Caki2 (cell line): Measurements from ENCODE around the gene IFT20. TPM values are rescaled to one million over a fixed set of nuclear protein-coding genes. Genes with fewer than 3 reads are reported as not detected.
A peak's percentile ranks its signal among the peaks of the same experiment; 100 is the strongest.

Experiments
- DNase-seq: peaks from one replicate; pipeline ENCODE4 v3.0.0-alpha.2; 2015; ENCODE audit warnings: low read depth
- in situ Hi-C: cut with HindIII; loops from 2 replicates; pipeline ENCODE4 v1.10.0; 2016; ENCODE audit warnings: low sequenced_read_pairs, low pct_unique_long_range_greater_than_20kb, mixed read lengths
- total RNA-seq: library from RNA; depleted of rRNA; stranded (reverse); fragments of >200 nt; shearing (Covaris generic); gene quantifications from 2 replicates; pipeline ENCODE4 v1.2.3, GENCODE V29; 2014; ENCODE audit warnings: low replicate concordance; rRNA removed

Gene IFT20
- 35.8 and 39.6 TPM in 2 replicates for total RNA-seq

DNA sequence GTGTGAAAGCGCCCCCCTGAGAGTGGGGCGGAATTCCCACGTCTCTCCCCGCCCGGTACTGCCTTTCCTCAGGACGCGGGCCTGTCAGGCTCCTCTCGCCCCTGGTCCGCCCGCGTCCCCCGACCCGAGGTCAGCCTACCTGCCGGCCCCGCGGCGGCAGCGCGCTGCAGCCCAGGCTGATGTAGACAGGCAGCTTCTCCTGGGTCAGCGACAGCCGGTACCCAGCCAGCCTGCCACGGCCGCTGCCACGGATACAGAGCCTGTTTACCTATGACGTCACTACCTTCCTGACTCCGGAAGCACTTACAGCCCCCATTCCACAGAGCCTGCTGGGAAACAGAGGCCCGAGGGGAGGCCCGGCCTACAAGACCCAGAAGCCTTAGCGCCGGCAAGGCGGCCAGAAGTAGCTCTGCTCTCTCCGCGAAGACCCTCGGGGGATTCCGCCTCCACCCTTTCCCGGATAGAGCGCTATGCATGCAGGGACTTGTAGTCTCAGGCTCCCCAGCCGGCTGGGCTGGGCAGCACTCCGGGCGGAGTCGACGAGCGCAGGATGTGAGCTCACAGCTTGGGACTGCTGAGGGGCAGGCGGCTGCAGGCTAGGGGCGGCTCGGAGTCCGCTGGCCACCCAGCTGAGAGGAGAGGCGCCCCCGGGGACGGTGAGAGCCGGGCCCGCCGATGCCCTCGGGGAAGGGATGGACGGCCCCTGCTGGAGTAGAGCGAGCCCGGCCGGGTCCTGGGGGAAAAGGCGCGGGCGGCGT is at the start of gene IFT20, which contains the start of gene TNFAIP1:
Gene IFT20 (minus strand): TSS at position 272 of the 758 bp plus-strand sequence. CDS start 3,487 bp downstream, outside the sequence.
Gene TNFAIP1 (plus strand): TSS at position 561 of the 758 bp plus-strand sequence. CDS start 3,761 bp downstream, outside the sequence.
- in situ Hi-C loops, result no loop called here
- DNase-seq, result peak; percentile 99

DNA sequence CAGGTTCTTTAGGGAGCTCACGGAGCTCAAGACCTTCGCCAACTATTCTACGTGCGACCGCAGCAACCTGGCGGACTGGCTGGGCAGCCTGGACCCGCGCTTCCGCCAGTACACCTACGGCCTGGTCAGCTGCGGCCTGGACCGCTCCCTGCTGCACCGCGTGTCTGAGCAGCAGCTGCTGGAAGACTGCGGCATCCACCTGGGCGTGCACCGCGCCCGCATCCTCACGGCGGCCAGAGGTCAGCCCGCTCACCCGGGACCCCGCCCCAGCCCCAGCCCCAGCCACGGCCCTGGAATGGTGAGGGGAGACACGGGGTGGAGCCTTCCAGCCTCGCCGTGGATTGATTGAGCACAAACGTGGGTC is 49.7 kb upstream of the IFT20 start:
- in situ Hi-C loops, result no loop called here
- no peak for DNase-seq

DNA sequence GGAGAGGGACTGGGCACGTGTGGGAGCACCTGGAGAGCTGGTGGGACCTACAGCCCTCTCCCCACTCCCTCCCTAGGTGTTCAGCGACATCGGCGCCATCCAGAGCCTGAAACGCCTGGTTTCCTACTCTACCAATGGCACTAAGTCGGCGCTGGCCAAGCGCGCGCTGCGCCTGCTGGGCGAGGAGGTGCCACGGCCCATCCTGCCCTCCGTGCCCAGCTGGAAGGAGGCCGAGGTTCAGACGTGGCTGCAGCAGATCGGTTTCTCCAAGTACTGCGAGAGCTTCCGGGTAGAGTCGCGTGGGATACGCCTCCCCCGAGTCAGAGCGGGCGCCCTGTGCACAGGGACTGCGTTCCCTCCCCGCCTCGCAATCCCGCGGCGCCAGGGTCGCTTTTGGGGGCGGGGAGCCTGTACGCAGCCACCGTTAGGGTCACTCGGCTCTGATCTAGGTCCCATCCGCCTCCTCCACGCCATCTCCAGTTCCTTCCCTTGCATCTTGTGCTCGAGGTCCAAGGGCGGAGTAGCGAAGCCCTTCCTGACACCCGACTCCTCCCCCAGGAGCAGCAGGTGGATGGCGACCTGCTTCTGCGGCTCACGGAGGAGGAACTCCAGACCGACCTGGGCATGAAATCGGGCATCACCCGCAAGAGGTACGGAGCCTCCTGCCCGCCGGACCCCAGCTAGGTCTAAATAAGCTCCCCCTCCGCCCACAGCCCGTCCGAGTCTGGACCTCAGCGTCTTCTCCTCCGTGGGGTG is 49.2 kb upstream of the IFT20 start:
- in situ Hi-C loops, result no loop called here
- DNase-seq, result peak; percentile 80

GRCh38 chr17:28381141-28381825 is 46.0 kb upstream of the IFT20 start:
- no peak for DNase-seq
- in situ Hi-C loops, result no loop called here

DNA sequence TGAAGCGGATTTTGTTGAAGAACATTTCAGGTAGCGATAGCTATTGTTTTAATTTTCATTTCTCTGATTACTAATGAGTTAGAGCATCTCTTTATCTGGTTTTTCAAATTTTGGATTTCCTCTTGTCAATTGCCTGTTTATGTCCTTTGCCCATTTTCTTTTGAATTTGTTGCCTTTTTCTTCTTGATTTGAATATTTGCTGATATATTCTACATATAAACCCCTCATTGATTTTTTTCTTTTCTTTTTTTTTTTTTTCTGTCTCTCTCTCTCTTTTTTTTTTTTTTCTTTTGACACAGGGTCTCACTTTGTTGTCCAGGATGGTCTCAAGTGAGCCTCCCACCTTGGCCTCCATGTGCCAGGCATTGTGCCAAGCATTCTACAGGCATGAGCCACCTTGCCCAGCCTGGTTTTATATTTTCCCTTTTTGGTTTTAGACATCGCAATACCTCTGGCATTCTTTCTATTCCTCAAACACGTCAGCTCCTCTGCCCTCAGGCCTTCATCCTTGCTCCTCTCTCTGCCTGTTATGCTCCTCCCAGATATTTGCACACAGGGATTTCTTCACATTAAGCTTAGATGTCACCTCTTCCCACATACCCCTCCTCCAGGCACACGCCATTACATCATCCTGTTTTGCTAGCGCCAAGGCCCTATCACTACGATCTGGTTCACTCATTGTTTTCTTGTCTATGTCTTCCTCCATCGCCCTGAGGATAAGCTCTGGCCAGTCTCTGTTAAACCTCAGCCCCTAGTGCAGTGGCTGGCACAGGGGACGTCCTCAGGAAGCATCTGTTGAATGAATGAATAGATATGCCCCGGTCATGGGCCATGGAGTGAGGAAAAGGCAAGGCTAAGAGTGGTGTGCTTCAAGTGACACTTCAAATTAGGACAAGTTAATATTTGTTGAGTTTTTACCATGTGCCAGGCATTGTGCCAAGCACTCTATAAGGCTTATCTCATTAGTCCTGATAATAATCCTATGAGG is 44.8 kb upstream of the IFT20 start:
- in situ Hi-C loops, result no loop called here
- no peak for DNase-seq

GRCh38 chr17:28372945-28373274 is 37.6 kb upstream of the IFT20 start:
- no peak for DNase-seq
- in situ Hi-C loops, result no loop called here

GRCh38 chr17:28372203-28372944 is 37.1 kb upstream of the IFT20 start:
- no peak for DNase-seq
- in situ Hi-C loops, result no loop called here

- DNase-seq, result peak; percentile 91
- in situ Hi-C loops, result no loop called here
Observed at GRCh38 chr17:28371245-28372202, 36.3 kb upstream of the IFT20 start, which contains the start of gene SARM1. TSS of gene SARM1 (plus strand) at chr17:28371694. CDS start at chr17:28372033, 339 bp downstream.

DNA sequence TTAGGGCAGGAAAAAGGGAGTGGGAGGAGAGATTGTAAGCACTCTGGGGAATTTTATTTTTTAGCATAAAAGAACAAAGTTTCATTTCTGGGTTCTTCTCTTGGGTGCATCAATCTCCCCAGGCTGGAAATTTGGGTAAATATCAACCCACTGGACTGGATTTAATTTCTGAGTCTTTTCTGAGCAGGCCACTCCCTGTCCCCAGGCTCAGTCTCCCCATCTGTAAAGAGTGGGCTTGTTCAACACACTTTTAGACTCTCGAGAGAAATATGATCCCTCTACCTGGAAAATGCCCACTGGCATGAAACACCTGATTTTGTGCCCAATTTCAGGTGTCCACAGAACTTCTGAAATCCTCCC is 35.5 kb upstream of the IFT20 start:
- DNase-seq, result no peak
- in situ Hi-C loops, result no loop called here

DNA sequence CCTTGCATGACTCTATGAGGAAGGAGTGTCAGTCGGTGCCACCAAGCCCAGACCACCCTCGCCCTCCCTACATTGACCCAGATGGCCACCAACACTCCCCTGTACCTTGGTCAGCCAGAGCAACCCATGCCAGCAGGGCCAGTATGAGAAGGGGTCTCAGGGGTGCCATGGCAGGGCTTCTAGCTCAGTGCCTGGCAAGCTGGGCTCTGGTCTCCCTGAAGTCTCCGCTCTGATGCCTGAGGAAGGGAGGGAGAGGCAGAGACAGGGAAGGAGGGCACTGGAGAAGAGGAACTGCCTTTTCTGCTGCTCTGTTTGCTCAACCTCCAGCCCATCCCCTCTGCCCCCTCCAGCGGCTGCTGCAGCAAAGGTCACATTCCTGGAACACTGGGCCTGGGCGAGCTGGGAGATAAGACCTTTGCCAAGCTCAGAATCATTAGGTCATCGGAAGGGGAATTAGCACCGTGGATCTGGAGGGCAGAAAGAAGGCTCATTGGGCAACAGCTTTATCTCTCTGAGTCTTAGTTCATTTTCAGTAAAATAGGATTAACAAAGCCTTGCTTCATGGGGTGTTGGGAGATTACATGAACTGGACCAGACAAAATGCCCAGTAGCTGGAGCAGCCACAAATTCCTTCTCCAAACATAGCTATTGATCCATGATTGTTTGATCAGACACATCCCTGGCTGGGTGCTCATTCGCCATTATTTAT is 34.9 kb upstream of the IFT20 start, which contains the start of gene VTN:
Gene VTN (minus strand): TSS at position 273 of the 709 bp plus-strand sequence. CDS start 104 bp downstream, at position 169.
- DNase-seq, result peak; percentile 64
- in situ Hi-C loops, result no loop called here

GRCh38 chr17:28369684-28370034 is 34.4 kb upstream of the IFT20 start:
- no peak for DNase-seq
- in situ Hi-C loops, result no loop called here

DNA sequence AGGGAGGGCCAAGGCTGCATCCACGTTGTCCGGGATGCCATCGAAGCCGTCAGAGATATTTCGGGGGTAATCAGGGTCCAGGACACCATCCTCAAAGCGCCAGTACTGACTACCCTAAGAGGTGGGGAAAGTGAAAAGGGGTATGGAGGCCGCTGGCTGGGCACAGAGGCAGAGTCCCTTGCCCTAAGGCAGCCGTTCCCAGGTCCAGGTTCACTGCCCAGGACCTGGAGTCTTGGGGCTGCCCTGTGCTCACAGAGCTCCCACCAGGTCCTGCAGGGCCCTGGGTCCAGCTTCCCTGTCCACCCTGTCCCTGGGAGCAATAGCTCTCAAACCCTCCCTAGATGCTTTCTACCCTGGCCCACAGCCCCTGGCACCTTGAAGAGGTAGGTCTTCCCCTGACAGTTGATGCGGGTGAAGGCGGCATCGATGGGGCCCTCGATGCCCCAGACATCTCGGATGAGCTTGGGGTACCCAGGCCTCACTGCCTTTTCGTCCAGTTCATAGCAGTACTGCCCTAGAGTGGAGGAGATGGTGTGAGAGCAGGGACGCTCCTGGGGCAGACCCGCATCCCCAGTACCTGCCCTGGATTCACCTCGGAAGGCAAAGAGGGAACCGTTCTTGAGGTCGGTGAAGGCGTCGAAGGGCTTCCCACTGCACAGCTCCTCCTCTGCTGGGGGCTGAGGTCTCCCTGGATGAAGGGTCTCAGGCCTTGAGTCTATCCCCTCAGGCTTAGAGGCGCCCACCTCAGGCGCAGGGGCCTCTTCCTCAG is 33.8 kb upstream of the IFT20 start:
- in situ Hi-C loops, result no loop called here

DNA sequence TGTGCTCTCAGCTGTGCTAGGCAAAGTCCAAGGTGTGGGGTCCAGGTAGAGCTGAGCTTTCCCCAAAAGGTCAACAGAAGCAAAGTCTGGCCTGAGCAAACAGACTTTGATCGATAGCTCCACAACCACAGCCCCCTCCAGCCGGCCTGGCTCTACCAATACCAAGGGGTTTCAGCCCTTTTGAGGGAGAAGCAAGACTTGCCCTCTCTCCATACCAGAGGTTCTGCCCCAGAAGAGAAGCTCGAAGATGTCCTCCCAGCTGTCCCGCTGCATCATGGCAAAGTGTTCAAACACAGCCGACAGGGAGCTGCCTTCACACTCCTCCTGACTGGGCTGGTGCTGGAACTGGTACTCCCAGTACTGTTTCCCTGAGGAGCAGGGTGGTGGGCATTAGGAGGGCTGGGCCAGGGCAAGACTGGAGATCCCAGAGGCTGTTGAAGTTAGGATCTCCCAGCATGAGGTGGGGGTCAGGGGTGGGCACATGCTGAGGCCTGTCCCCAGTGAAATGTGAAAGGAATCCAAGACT is 33.1 kb upstream of the IFT20 start:
- in situ Hi-C loops, result no loop called here
- DNase-seq, result no peak

More for the DNA sequence above, 33.8 kb upstream of the IFT20 start:
- DNase-seq, result no peak

DNA sequence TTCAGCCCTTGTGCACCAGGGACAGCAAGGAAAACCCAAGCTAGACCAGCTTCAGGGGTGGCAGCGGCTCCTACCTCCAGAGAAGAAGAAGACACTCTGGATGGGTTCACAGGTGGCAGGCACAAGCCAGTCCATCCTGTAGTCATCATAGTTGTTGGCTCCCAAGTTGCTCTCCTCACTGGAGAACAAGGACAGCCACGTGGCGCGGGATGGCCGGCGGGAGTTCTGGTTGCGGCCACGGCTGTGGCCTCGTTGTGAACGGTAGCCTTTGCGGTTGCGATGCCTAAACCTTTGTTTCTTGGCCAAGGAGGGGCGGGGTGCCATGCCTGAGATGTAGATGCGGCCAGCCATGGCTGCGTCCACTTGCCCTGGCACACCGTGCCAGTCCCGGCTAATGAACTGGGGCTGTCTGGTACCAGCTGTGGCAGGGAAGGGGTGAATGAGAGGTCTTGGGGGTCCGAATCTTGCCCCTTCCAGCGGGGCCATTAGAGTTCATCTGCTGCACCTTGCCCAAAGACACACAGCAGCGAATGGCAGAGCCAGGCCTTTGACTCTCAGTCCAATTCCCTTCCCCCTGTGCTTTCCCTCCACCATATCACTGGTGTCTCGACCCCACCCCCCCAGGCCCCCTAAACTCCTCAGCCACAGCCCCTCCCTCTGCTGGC is 32.5 kb upstream of the IFT20 start:
- in situ Hi-C loops, result no loop called here
- no peak for DNase-seq
